GM21529 (cell line): Measurements from ENCODE around the gene APLP2.
A peak's percentile ranks its signal among the peaks of the same experiment; 100 is the strongest.
"Not testable (repeated sequence)": the region's sequence is repeated elsewhere in the genome, so short reads cannot be mapped to it uniquely, and the experiment has no call there.

Experiments used
- ATAC-seq: cut with Tn5 transposase; IDR thresholded peaks from one replicate; pipeline ENCODE4 v1.9.1; 2021; ENCODE audit not compliant: unreplicated experiment

Gene APLP2

GRCh38 chr11:130069659-130070108 is at the start of gene APLP2:
TSS of gene APLP2 (plus strand) at chr11:130069894. CDS start at chr11:130069978, 84 bp downstream.
- ATAC-seq = peak; percentile 97

GRCh38 chr11:130020323-130020722 is 49.4 kb upstream of the APLP2 start:
- no peak for ATAC-seq

GRCh38 chr11:130021606-130022005 is 48.1 kb upstream of the APLP2 start:
- ATAC-seq = not testable (repeated sequence)

GRCh38 chr11:130022799-130023198 is 46.9 kb upstream of the APLP2 start:
- ATAC-seq = peak; percentile 26

- peak; percentile 97 for ATAC-seq
These were observed 46.5 kb upstream of the APLP2 start for GRCh38 chr11:130023204-130023603.

GRCh38 chr11:130024361-130024760 is 45.3 kb upstream of the APLP2 start:
- ATAC-seq = no peak

- no peak for ATAC-seq
These were observed 44.3 kb upstream of the APLP2 start for GRCh38 chr11:130025371-130025770.

GRCh38 chr11:130029137-130029536 is 40.6 kb upstream of the APLP2 start:
- ATAC-seq = no peak

- no peak for ATAC-seq
These were observed 38.6 kb upstream of the APLP2 start for GRCh38 chr11:130031056-130031455.

- ATAC-seq = no peak
These were observed 37.7 kb upstream of the APLP2 start for GRCh38 chr11:130031945-130032344.

GRCh38 chr11:130032931-130033330 is 36.8 kb upstream of the APLP2 start:
- no peak for ATAC-seq

- no peak for ATAC-seq
These were observed 35.5 kb upstream of the APLP2 start for GRCh38 chr11:130034236-130034635.

GRCh38 chr11:130037058-130037457 is 32.6 kb upstream of the APLP2 start:
- no peak for ATAC-seq

GRCh38 chr11:130037881-130038585 is 31.7 kb upstream of the APLP2 start:
- no peak for ATAC-seq

- no peak for ATAC-seq
These were observed 29.3 kb upstream of the APLP2 start for GRCh38 chr11:130040281-130040940.

- no peak for ATAC-seq
These were observed 27.6 kb upstream of the APLP2 start for GRCh38 chr11:130042093-130042591.

- ATAC-seq = no peak
These were observed 26.1 kb upstream of the APLP2 start for GRCh38 chr11:130043575-130043974.

- ATAC-seq = no peak
These were observed 22.6 kb upstream of the APLP2 start for GRCh38 chr11:130047141-130047540.

- no peak for ATAC-seq
These were observed 20.3 kb upstream of the APLP2 start for GRCh38 chr11:130049328-130049771.

GRCh38 chr11:130050257-130050656 is 19.4 kb upstream of the APLP2 start:
- ATAC-seq = no peak

GRCh38 chr11:130051082-130051481 is 18.6 kb upstream of the APLP2 start:
- no peak for ATAC-seq

- ATAC-seq = no peak
These were observed 17.1 kb upstream of the APLP2 start for GRCh38 chr11:130052567-130052966.
